ENCODE data around the gene GSPT1.
"Not testable (repeated sequence)": the region's sequence is repeated elsewhere in the genome, so short reads cannot be mapped to it uniquely, and the experiment has no call there.

The GSPT1 gene

DNA sequence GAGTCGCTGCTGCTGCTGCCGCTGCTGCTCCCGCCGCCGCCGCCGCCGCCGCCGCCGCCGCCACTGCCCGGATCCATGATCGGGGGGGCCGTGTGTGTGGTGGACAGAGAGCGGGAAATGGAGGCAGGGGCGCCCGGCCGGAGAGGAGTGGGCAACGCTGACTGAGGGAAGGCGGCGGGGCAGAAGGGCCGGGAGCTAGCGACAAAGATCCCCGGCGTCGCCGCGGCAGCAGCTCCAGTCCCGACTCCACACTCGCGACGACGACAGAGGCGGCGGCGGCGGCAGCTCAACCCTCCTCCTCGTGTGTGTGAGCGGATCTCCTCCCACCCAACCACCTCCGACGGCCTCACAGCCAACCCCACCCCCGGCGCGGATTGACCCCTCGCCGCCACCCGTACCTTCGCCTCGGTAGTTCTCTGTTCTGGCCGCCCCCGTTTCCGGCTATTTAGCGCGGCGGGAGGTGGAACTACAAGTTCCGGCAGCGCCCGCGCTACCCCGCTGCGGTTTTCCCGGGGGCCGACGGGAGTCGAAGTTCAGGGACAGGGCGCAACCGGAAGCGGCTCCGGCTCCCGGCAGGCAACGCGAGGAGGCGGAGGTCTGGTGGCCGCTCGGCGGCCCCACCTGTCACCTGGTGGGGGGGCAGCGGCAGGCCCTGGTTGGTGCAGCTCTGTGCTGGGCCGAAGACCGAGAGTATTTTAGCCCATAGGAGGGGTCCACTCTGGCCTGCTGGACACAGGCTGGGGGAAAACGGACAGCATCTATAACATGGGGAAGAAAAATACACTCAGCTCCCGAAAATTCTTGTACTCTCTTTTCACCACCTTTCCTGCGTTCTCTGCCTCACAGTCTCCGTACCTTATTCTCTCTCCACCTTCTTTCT is at the start of gene GSPT1:
TSS of gene GSPT1 (minus strand) at position 313 of the 880 bp plus-strand sequence. CDS start at position 77, 236 bp downstream.
- DNase-seq (ENCODE audit: low spot score): peak; percentile 96

- DNase-seq (ENCODE audit: low spot score): no peak
Measured at GRCh38 chr16:11964761-11965551, 49.2 kb upstream of the GSPT1 start, which contains the start of gene TNFRSF17. Gene TNFRSF17 (plus strand): TSS chr16:11965210. CDS start chr16:11965325, 115 bp downstream.

DNA sequence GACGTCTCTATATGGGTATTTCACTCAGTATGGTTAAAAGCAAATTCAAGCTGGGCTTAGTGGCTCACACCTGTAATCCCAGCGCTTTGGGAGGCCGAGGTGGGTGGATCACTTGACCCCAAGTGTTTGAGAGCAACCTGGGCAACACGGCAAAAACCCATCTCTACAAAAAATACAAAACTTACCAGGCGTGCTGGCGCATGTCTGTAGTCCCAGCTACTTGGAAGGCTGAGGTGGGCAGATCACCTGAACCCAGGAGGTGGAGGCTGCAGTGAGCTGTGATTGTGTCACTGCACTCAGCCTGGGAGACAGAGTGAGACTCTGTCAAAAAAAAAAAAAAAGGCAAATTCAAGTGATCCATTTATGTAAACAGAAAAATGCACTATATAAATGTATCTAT is 48.0 kb upstream of the GSPT1 start:
- no peak for DNase-seq (ENCODE audit: low spot score)

DNA sequence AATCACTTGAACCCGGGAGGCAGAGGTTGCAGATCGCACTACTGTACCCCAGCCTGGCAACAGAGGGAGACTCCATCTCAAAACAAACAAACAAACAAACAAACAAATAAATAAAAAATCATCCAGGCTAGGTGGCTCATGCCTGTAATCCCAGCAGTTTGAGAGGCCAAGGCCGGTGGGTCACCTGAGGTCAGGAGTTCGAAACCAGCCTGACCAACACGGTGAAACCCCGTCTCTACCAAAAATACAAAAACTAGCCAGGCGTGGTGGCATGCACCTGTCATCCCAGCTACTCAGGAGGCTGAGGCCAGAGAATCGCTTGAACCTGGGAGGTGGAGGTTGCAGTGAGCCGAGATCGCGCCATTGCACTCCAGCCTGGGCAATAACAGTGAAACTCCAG is 47.2 kb upstream of the GSPT1 start:
- DNase-seq (ENCODE audit: low spot score): not testable (repeated sequence)

DNA sequence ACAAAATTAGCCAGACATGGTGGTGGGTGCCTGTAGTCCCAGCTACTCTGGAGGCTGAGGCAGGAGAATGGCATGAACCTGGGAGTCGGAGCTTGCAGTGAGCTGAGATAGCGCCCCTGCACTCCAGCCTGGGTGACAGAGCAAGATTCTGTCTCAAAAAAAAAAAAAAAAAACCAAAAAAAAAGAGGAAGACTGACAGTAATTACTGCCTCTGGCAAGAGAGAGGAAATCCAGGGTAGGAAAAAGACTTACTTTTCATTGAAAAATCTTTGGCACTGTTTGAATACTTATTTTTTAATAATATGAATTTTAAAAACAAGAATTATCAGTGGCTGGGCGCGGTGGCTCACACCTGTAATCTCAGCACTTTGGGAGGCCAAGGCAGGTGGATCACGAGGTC is 46.7 kb upstream of the GSPT1 start:
- not testable (repeated sequence) for DNase-seq (ENCODE audit: low spot score)

DNA sequence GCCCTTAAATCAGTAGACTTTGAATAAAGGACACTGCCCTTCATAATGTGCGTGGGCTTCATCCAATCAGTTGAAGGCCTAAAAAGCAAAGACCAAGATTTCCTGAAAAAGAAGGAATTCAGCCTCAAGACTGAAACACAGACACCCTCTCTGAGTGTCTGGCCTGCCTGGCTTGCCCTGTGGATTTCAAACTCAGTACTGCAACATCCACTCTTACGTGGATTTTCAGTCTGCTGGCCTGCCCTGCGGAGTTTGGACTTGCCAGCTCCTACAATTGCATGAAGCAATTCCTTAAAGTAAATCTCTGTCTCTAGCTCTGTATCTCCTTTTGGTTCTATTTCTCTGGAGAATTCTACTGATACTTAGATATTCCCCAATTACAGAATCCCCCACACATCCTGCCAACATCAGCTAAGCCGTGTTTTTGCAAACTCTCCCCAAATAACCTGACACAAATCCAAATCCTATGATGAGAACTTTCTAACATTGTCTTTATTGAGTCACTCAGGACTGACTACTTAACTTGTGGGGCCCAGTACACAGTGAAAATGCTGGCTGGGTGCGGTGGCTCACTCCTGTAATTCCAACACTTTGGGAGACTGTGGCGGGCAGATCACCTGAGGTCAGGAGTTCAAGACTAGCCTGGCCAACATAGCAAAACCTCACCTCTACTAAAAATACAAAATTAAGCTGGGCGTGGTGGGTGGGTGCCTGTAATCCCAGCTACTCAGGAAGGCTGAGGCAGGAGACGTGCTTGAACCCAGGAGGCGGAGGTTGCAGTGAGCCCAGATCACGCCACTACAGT is 42.0 kb upstream of the GSPT1 start:
- no peak for DNase-seq (ENCODE audit: low spot score)

DNA sequence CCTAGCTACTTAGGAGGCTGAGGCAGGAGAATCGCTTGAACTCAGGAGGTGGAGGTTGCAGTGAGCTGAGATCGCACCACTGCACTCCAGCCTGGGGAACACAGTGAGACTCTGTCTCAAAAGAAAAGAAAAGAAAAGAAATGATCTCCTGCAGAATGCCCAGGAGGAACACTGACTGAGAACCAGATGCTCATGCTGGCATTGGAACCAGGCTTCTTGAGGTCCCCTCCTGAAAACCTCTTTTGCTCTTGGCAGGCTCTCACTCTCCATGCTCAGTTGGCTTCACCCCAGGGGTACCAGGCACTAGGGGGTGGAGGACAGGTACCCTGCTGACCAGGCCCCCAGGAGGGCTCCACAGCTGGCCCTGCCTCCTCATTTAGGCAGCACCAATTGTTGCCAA is 40.8 kb upstream of the GSPT1 start:
- no peak for DNase-seq (ENCODE audit: low spot score)

- DNase-seq (ENCODE audit: low spot score): no peak
Measured at GRCh38 chr16:11955713-11956123, 40.0 kb upstream of the GSPT1 start.

- DNase-seq (ENCODE audit: low spot score): not testable (repeated sequence)
Measured at GRCh38 chr16:11953576-11953975, 37.8 kb upstream of the GSPT1 start.

DNA sequence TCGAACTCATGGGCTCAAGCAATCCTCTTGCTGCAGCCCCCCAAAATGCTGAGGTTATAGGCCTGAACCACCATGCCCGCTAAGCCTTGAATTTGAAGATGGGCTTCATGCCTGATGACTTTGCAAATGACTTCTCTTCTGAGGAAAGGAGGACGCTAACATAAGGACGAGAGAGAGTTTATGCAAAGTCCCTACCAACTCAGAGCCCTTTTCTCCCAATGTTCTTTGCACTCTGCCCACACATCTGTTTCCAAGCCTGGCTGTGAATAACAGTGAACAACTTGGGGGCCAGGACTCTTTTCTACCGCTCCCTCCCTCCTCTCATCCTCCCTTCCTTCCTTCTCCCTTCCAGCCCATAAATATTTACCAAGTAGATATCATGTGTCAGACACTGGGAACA is 34.6 kb upstream of the GSPT1 start:
- DNase-seq (ENCODE audit: low spot score): no peak

GRCh38 chr16:11949527-11949926 is 33.8 kb upstream of the GSPT1 start:
- DNase-seq (ENCODE audit: low spot score): peak; percentile 48

DNA sequence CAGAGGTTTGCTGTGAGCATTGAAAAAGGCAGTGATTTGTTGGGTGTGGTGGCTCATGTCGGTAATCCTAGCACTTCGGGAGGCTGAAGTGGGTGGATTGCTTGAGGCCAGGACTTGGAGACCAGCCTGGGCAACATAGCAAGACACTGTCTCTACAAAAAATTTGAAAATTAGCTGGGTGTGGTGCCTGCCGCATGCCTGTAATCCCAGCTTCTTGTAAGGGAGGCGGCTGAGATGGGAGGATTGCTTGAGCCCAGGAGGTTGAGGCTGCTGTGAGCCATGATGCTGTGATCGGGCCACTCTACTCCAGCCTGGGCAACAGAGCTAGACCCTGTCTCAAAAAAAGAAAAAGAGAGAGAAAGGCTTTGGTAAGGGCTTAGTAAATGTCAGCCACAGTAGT is 33.1 kb upstream of the GSPT1 start:
- no peak for DNase-seq (ENCODE audit: low spot score)

DNA sequence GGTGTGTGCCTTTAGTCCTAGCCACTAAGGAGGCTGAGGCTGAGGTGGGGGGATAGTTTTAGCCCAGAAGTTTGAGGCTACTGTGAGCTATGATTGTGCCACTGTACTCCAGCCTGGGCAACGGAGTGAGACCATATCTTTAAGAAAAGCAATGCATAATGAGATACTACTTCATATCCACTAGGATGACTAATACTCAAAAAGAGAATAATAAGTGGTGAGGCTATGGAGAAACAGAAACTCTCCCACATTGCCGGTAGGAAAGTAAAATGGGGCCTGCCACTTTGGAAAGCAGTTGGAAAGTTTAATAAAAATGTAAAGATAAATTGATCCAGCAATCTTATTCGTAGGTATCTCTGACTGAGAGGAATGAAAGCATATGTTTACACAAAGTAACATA is 30.7 kb upstream of the GSPT1 start:
- no peak for DNase-seq (ENCODE audit: low spot score)

- not testable (repeated sequence) for DNase-seq (ENCODE audit: low spot score)
Measured at GRCh38 chr16:11941945-11942344, 26.2 kb upstream of the GSPT1 start, which contains the start of gene NPIPB2. Gene NPIPB2 (minus strand): TSS chr16:11942045. CDS start chr16:11942045, 0 bp downstream.

DNA sequence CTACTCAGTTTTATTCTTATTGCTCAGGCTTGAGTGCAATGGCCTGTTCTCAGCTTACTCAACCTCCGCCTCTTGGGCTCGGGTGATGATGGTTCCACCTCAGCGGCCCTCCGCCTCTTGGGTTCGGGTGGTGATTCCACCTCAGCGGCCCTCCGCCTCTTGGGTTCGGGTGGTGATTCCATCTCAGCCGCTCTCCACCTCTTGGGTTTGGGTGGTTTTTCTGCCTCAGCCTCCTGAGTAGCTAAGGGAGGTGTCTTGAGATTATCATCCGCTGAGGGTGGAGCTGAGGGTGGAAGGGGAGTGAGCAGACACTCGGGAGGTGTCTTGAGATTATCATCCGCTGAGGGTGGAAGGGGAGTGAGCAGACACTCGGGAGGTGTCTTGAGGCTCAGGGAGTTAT is 11.6 kb upstream of the GSPT1 start:
- not testable (repeated sequence) for DNase-seq (ENCODE audit: low spot score)

- not testable (repeated sequence) for DNase-seq (ENCODE audit: low spot score)
Measured at GRCh38 chr16:11924046-11924445, 8.3 kb upstream of the GSPT1 start.

- peak; percentile 12 for DNase-seq (ENCODE audit: low spot score)
Measured at GRCh38 chr16:11916524-11917285, 949 bp upstream of the GSPT1 start.

- peak; percentile 17 for DNase-seq (ENCODE audit: low spot score)
Measured at GRCh38 chr16:11915114-11915643, 577 bp downstream of the GSPT1 start.

- DNase-seq (ENCODE audit: low spot score): peak; percentile 17
Measured at GRCh38 chr16:11914210-11915113, 1.3 kb downstream of the GSPT1 start.

Measured in kidney capillary endothelial cell (primary cell).